CD4-positive, alpha-beta T cell treated with Interleukin-6 for 4 hours (primary cell): ENCODE data around the gene ODAD2.

Experiments used
- DNase-seq: peaks from one replicate; pipeline ENCODE4 v3.0.0-alpha.2; 2020; ENCODE audit warnings: mixed read lengths

The ODAD2 gene

GRCh38 chr10:27833792-27834191 lies 165.1 kb downstream of the ODAD2 start:
- no peak for DNase-seq

- DNase-seq = no peak
Observed at GRCh38 chr10:27832826-27833225, 166.1 kb downstream of the ODAD2 start.

- DNase-seq = no peak
Observed at GRCh38 chr10:27826369-27826768, 172.5 kb downstream of the ODAD2 start.

- DNase-seq = no peak
Observed at GRCh38 chr10:27822301-27822700, 176.6 kb downstream of the ODAD2 start.

- DNase-seq = no peak
Observed at GRCh38 chr10:27820637-27821036, 178.2 kb downstream of the ODAD2 start.

GRCh38 chr10:27819781-27820531 lies 178.9 kb downstream of the ODAD2 start:
- no peak for DNase-seq

- DNase-seq = no peak
Observed at GRCh38 chr10:27816320-27816719, 182.6 kb downstream of the ODAD2 start.

- DNase-seq = no peak
Observed at GRCh38 chr10:27815846-27816245, 183.0 kb downstream of the ODAD2 start.

GRCh38 chr10:27815261-27815660 lies 183.6 kb downstream of the ODAD2 start:
- no peak for DNase-seq

GRCh38 chr10:27805180-27805579 lies 193.7 kb downstream of the ODAD2 start:
- no peak for DNase-seq

- DNase-seq = no peak
Observed at GRCh38 chr10:27804136-27804535, 194.7 kb downstream of the ODAD2 start.

GRCh38 chr10:27801171-27801785 lies 197.6 kb downstream of the ODAD2 start:
- DNase-seq = no peak

- DNase-seq = no peak
Observed at GRCh38 chr10:27799046-27799445, 199.8 kb downstream of the ODAD2 start.

GRCh38 chr10:27794157-27794556 lies 204.7 kb downstream of the ODAD2 start:
- DNase-seq = no peak

GRCh38 chr10:27792216-27792615 lies 206.7 kb downstream of the ODAD2 start:
- no peak for DNase-seq

GRCh38 chr10:27784272-27784671 lies 214.6 kb downstream of the ODAD2 start:
- DNase-seq = no peak

GRCh38 chr10:27783660-27784059 lies 215.2 kb downstream of the ODAD2 start:
- DNase-seq = peak; percentile 15

- DNase-seq = no peak
Observed at GRCh38 chr10:27779462-27780015, 219.3 kb downstream of the ODAD2 start.

- no peak for DNase-seq
Observed at GRCh38 chr10:27774831-27775230, 224.0 kb downstream of the ODAD2 start.

- no peak for DNase-seq
Observed at GRCh38 chr10:27771231-27771630, 227.6 kb downstream of the ODAD2 start.

- no peak for DNase-seq
Observed at GRCh38 chr10:27770181-27770580, 228.7 kb downstream of the ODAD2 start.
